KMS-11 (cell line): Measurements from ENCODE around the gene SLX1A.
"Not testable (repeated sequence)": the region's sequence is repeated elsewhere in the genome, so short reads cannot be mapped to it uniquely, and the experiment has no call there.

Experiments used
- H2AFZ ChIP-seq: fragments of 200-600 bp; sonication (generic); 2 replicates; pipeline ENCODE4 v1.6.1; 2016; ENCODE audit warnings: antibody characterized with exemption, mixed run types, low read depth
- H3K27ac ChIP-seq: fragments of 200-600 bp; sonication (generic); 2 replicates; pipeline ENCODE4 v1.6.1; 2016; ENCODE audit warnings: mild to moderate bottlenecking, mixed run types
- H3K27me3 ChIP-seq: fragments of 200-600 bp; sonication (generic); 2 replicates; pipeline ENCODE4 v1.6.1; 2017; ENCODE audit warnings: mild to moderate bottlenecking, low read depth, mixed run types, moderate library complexity; ENCODE audit not compliant: insufficient read depth
- H3K36me3 ChIP-seq: fragments of 200-600 bp; sonication (generic); 2 replicates; pipeline ENCODE4 v1.6.1; 2017; ENCODE audit warnings: mild to moderate bottlenecking, mixed run types; ENCODE audit not compliant: insufficient read depth
- H3K4me1 ChIP-seq: fragments of 200-600 bp; sonication (generic); 2 replicates; pipeline ENCODE4 v1.6.1; 2016; ENCODE audit warnings: mild to moderate bottlenecking, low read depth, mixed run types; ENCODE audit not compliant: poor library complexity, severe bottlenecking
- H3K4me2 ChIP-seq: fragments of 200-600 bp; sonication (generic); 2 replicates; pipeline ENCODE4 v1.7.0; 2016; ENCODE audit warnings: mild to moderate bottlenecking, mixed run types
- H3K4me3 ChIP-seq: fragments of 200-600 bp; sonication (generic); IDR thresholded peaks from 2 replicates; pipeline ENCODE4 v1.6.1; 2017; ENCODE audit warnings: low read depth, low read length, mixed read lengths; ENCODE audit not compliant: insufficient read depth
- H3K79me2 ChIP-seq: fragments of 200-600 bp; sonication (generic); 2 replicates; pipeline ENCODE4 v1.6.1; 2016; ENCODE audit warnings: low read depth, mixed run types; ENCODE audit not compliant: insufficient read depth
- H3K9ac ChIP-seq: fragments of 200-600 bp; sonication (generic); 2 replicates; pipeline ENCODE4 v1.6.1; 2016; ENCODE audit warnings: mild to moderate bottlenecking, mixed run types
- H4K20me1 ChIP-seq: fragments of 200-600 bp; sonication (generic); 2 replicates; pipeline ENCODE4 v1.6.1; 2016; ENCODE audit warnings: mild to moderate bottlenecking, mixed run types; ENCODE audit not compliant: insufficient read depth

The SLX1A gene

GRCh38 chr16:30207063-30207704 is 13.5 kb downstream of the SLX1A start:
- H3K79me2 ChIP-seq, H3K4me1 ChIP-seq, H3K9ac ChIP-seq, H3K4me2 ChIP-seq, H3K4me3 ChIP-seq, H3K27ac ChIP-seq, H4K20me1 ChIP-seq, H3K27me3 ChIP-seq, H2AFZ ChIP-seq, H3K36me3 ChIP-seq: not testable (repeated sequence)

- not testable (repeated sequence) for H3K4me3 ChIP-seq, H2AFZ ChIP-seq, H3K9ac ChIP-seq, H3K4me1 ChIP-seq, H3K79me2 ChIP-seq, H3K36me3 ChIP-seq, H3K27ac ChIP-seq, H4K20me1 ChIP-seq, H3K4me2 ChIP-seq, H3K27me3 ChIP-seq
Observed at GRCh38 chr16:30209032-30209431, 15.4 kb downstream of the SLX1A start.

GRCh38 chr16:30211414-30211813 is 17.7 kb downstream of the SLX1A start:
- H3K9ac ChIP-seq, H3K27me3 ChIP-seq, H3K27ac ChIP-seq, H3K4me2 ChIP-seq, H3K79me2 ChIP-seq, H3K4me1 ChIP-seq, H4K20me1 ChIP-seq, H3K4me3 ChIP-seq, H2AFZ ChIP-seq, H3K36me3 ChIP-seq: not testable (repeated sequence)

GRCh38 chr16:30217082-30217481 is 23.4 kb downstream of the SLX1A start:
- H3K4me1 ChIP-seq, H3K4me2 ChIP-seq, H3K36me3 ChIP-seq, H3K4me3 ChIP-seq, H3K27ac ChIP-seq, H4K20me1 ChIP-seq, H3K9ac ChIP-seq, H3K27me3 ChIP-seq, H2AFZ ChIP-seq, H3K79me2 ChIP-seq: not testable (repeated sequence)
